HepG2 (cell line): ENCODE data around the gene METAP2. TPM values are rescaled to one million over a fixed set of nuclear protein-coding genes. Genes with fewer than 3 reads are reported as not detected.

Source experiments
- ATAC-seq: fragments of 200-7000 bp; cut with Tn5 transposase; 3 replicates; pipeline ENCODE4 v1.9.1; 2020; ENCODE audit warnings: mild to moderate bottlenecking, moderate library complexity
- BruUV-seq: library from RNA; stranded (reverse); fragments of 400-500 nt; replicated peaks from 2 replicates; lab custom pipeline; 2021; lab: Mats Ljungman, UMichigan
- CTCF ChIA-PET: fragments of 300-600 bp; formaldehyde crosslinking; extraction: SDS; loops from one replicate; lab custom pipeline; 2021; ENCODE audit warnings: low total read pairs, inconsistent platforms, low intra/inter-chr PET ratio; lab: Yijun Ruan, JAX
- POLR2A ChIA-PET: fragments of 350-600 bp; sonication (Branson Sonifier 250); formaldehyde crosslinking; loops from one replicate; lab custom pipeline; 2020; ENCODE audit warnings: antibody characterized with exemption, inconsistent platforms; lab: Yijun Ruan, JAX
- DNase-seq: peaks from one replicate; pipeline ENCODE4 v3.0.0-alpha.2; 2015; ENCODE audit warnings: low spot score
- FAIRE-seq: peaks from 3 replicates; lab custom pipeline; 2011; peaks lifted over from hg19 to GRCh38; lab: Jason Lieb, UNC
- H2AFZ ChIP-seq: one replicate; pipeline ENCODE4 v1.6.1; 2011; ENCODE audit warnings: low read length, inconsistent platforms
- H3K27ac ChIP-seq: fragments of 300-600 bp; 3 replicates; pipeline ENCODE4 v1.8.0; 2011; ENCODE audit warnings: mixed run types, mild to moderate bottlenecking, mixed read lengths, low read length, inconsistent platforms; ENCODE audit not compliant: insufficient read depth; ENCODE audit errors: extremely low read length
- H3K27me3 ChIP-seq, 2 experiments: fragments of 200-600 bp in 1 of 2; 2 replicates in 1 of 2; 3 replicates in 1 of 2; pipeline versions ENCODE4 v1.6.0 to v1.8.0; 2011; ENCODE audit warnings: low read length in 2 of 2, mild to moderate bottlenecking in 2 of 2, moderate library complexity in 2 of 2, inconsistent platforms in 1 of 2; ENCODE audit not compliant: insufficient read depth in 2 of 2, control insufficient read depth in 1 of 2
- H3K36me3 ChIP-seq, 2 experiments: fragments of 200-600 bp in 1 of 2; replicated peaks in 1 of 2; 2 replicates in 1 of 2; 3 replicates in 1 of 2; pipeline versions ENCODE4 v1.5.1 to v1.8.0; 2011; ENCODE audit warnings: low read length in 2 of 2, inconsistent platforms in 1 of 2; ENCODE audit not compliant: insufficient read depth in 2 of 2, control insufficient read depth in 1 of 2
- H3K4me1 ChIP-seq: 2 replicates; pipeline ENCODE4 v1.5.1; 2012; ENCODE audit warnings: low read length, inconsistent platforms; ENCODE audit not compliant: insufficient read depth
- H3K4me2 ChIP-seq: 2 replicates; pipeline ENCODE4 v1.6.0; 2011; ENCODE audit warnings: low read depth, low read length, inconsistent platforms
- H3K4me3 ChIP-seq, 3 experiments: fragments of 200-600 bp in 1 of 3; sonication (generic), shearing (Covaris generic) in 1 of 3; replicated peaks in 1 of 3; 2 replicates each; pipeline ENCODE4 v1.5.1; 2011 to 2016; ENCODE audit warnings: low read length in 3 of 3, inconsistent platforms in 2 of 3, low read depth in 2 of 3, mild to moderate bottlenecking in 2 of 3, control low read depth in 1 of 3, mixed read lengths in 1 of 3; ENCODE audit not compliant: insufficient read depth in 1 of 3
- H3K79me2 ChIP-seq: one replicate; pipeline ENCODE4 v1.6.1; 2011; ENCODE audit warnings: low read length, inconsistent platforms; ENCODE audit not compliant: insufficient read depth
- H3K9ac ChIP-seq: 2 replicates; pipeline ENCODE4 v1.6.0; 2011; ENCODE audit warnings: mild to moderate bottlenecking, low read depth, low read length, inconsistent platforms; ENCODE audit not compliant: insufficient read depth
- H3K9me3 ChIP-seq: 2 replicates; pipeline ENCODE4 v1.5.1; 2012; ENCODE audit warnings: mild to moderate bottlenecking, low read length
- H4K20me1 ChIP-seq: 2 replicates; pipeline ENCODE4 v1.6.0; 2011; ENCODE audit warnings: inconsistent platforms, mild to moderate bottlenecking, low read length, moderate library complexity; ENCODE audit not compliant: insufficient read depth
- ARID5B ChIP-seq: IDR thresholded peaks from 2 replicates; pipeline ENCODE4 v1.4.0; 2020; ENCODE audit warnings: mild to moderate bottlenecking, missing genetic modification reagents
- BCL3 ChIP-seq: sonication (generic); formaldehyde crosslinking; IDR thresholded peaks from 2 replicates; pipeline ENCODE4 v1.5.1; 2020; ENCODE audit warnings: mild to moderate bottlenecking, missing genetic modification reagents, moderate library complexity
- FLYWCH1 ChIP-seq: sonication (generic); formaldehyde crosslinking; IDR thresholded peaks from 2 replicates; pipeline ENCODE4 v1.8.1; 2023; ENCODE audit warnings: mild to moderate bottlenecking, missing genetic modification reagents
- FOXO1 ChIP-seq: sonication (generic); formaldehyde crosslinking; IDR thresholded peaks from 2 replicates; pipeline ENCODE4 v1.4.0; 2020; ENCODE audit warnings: missing genetic modification reagents
- LCORL ChIP-seq, 2 experiments: fragments of 450-650 bp in 1 of 2; sonication (generic) in 1 of 2; formaldehyde crosslinking in 1 of 2; IDR thresholded peaks; 2 replicates each; pipeline versions ENCODE4 v1.5.0 to v1.6.1; 2017 to 2020; ENCODE audit warnings: antibody characterized with exemption in 1 of 2, missing genetic modification reagents in 1 of 2
- SMC3 ChIP-seq: IDR thresholded peaks from 2 replicates; pipeline ENCODE4 v1.6.1; 2011; ENCODE audit warnings: low read length, improper control_type of control experiment
- ZNF121 ChIP-seq: sonication (generic); formaldehyde crosslinking; IDR thresholded peaks from 2 replicates; pipeline ENCODE4 v1.5.0; 2020; ENCODE audit warnings: mild to moderate bottlenecking, missing genetic modification reagents
- ZNF18 ChIP-seq: sonication (generic); formaldehyde crosslinking; IDR thresholded peaks from 2 replicates; pipeline ENCODE4 v1.8.0; 2022; ENCODE audit warnings: mild to moderate bottlenecking, missing genetic modification reagents; ENCODE audit not compliant: insufficient replicate concordance
- ZNF512 ChIP-seq: sonication (generic); formaldehyde crosslinking; IDR thresholded peaks from 2 replicates; pipeline ENCODE4 v1.4.0; 2020; ENCODE audit warnings: mild to moderate bottlenecking, missing genetic modification reagents
- ZNF704 ChIP-seq: sonication (generic); formaldehyde crosslinking; IDR thresholded peaks from 2 replicates; pipeline ENCODE4 v1.8.1; 2023; ENCODE audit warnings: mild to moderate bottlenecking, inconsistent platforms, moderate library complexity, missing genetic modification reagents, borderline replicate concordance
- ZNF724P ChIP-seq: sonication (generic); formaldehyde crosslinking; IDR thresholded peaks from 2 replicates; pipeline ENCODE4 v1.8.0; 2022; ENCODE audit warnings: missing genetic modification reagents, borderline replicate concordance
- ZNF781 ChIP-seq: sonication (generic); formaldehyde crosslinking; IDR thresholded peaks from 2 replicates; pipeline ENCODE4 v1.5.1; 2020; ENCODE audit warnings: borderline replicate concordance, mild to moderate bottlenecking, missing genetic modification reagents; ENCODE audit errors: not compliant biosample characterization
- WGBS: methylation state at CpG from one replicate; pipeline ENCODE4 v1.1.6; 2017; ENCODE audit warnings: low lambda C conversion rate; 5-methylcytosine and 5-hydroxymethylcytosine counted together
- in situ Hi-C: cut with HindIII; loops from 2 replicates; pipeline ENCODE4 v1.10.0; 2017; ENCODE audit warnings: low pct_unique_long_range_greater_than_20kb; ENCODE audit not compliant: extremely low pct_ligation_motif_present
- intact Hi-C: fragments of 100-400 bp; cut with micrococcal nuclease; formaldehyde crosslinking; loops from one replicate; pipeline ENCODE4 v1.10.0; 2022; ENCODE audit not compliant: unreplicated experiment
- polyA plus RNA-seq, 8 experiments: library from polyadenylated mRNA; depleted of rRNA in 3 of 8; stranded (reverse) in 7 of 8; unstranded in 1 of 8; fragments of >200 nt; fragmentation: Illumina TruSeq in 4 of 8; extraction: Trizol in 4 of 8; gene quantifications; 2 replicates each; pipeline versions ENCODE4 v1.2.1 to v1.2.3, GENCODE V29; 2011 to 2016; ENCODE audit warnings: low read depth in 4 of 8, missing spikeins in 1 of 8, mixed read lengths in 1 of 8; ENCODE audit not compliant: insufficient read depth in 1 of 8
- total RNA-seq, 5 experiments: library from RNA; depleted of rRNA; stranded (reverse); fragments of >200 nt; fragmentation: Illumina TruSeq; extraction: Trizol; gene quantifications; 2 replicates each; pipeline ENCODE4 v1.2.3, GENCODE V29; 2016; ENCODE audit warnings: low read depth in 1 of 5

METAP2 gene
- total and polyA plus RNA-seq, 2 of the 13 experiments (the other 11 are each of a cell fraction or from before 2014, with no cell fraction given) = 67.8 to 131 TPM

- Histone ChIP-seq H3K36me3 (no peaks in the 10 kb centered on the region), H3K9me3 (no peaks in the 10 kb centered on the region), H2AFZ (no peak overlapping the region), H3K4me2 (no peak overlapping the region), H3K27me3 (peaks cover 0 to 9% of the 10 kb centered on the region in 2 experiments; a peak in 2 of 5 replicates), H3K4me3 (no peak overlapping the region), H3K4me1 (no peaks in the 10 kb centered on the region), H4K20me1 (no peaks in the 10 kb centered on the region), H3K27ac (no peak overlapping the region), H3K9ac (no peak overlapping the region), H3K79me2 (no peaks in the 10 kb centered on the region)
- in situ Hi-C loops (loop anchor here (25.0 kb wide), 1 partner anchor 426 kb away; no protein-coding TSS in a partner anchor), intact Hi-C loops (no loop called here)
- ATAC-seq = no peak
- FAIRE-seq = no peak
- POLR2A ChIA-PET = no interaction called here
- DNase-seq = no peak
- CTCF ChIA-PET = no interaction called here
- 40% methylated on average over 4 of the region's 4 CpGs for WGBS
- no TSS peak for BruUV-seq
- TF ChIP-seq ZNF18 (CRISPR knock-in tag) (no peak), SMC3 (no peak), ZNF781 (CRISPR knock-in tag) (no peak), FOXO1 (CRISPR knock-in tag) (no peak), LCORL (IDR thresholded peaks at IDR 0.05) (no peak), LCORL (CRISPR knock-in tag; IDR thresholded peaks at IDR 0.05) (no peak), ZNF724P (no peak), ZNF512 (CRISPR knock-in tag) (no peak), ARID5B (CRISPR knock-in tag) (no peak), BCL3 (CRISPR knock-in tag) (no peak), ZNF121 (no peak), ZNF704 (no peak), FLYWCH1 (no peak)
Observed at GRCh38 chr12:95538006-95538405, 64.1 kb downstream of the METAP2 start.
